ENCODE data around the gene RAB9A.

Gene RAB9A

DNA sequence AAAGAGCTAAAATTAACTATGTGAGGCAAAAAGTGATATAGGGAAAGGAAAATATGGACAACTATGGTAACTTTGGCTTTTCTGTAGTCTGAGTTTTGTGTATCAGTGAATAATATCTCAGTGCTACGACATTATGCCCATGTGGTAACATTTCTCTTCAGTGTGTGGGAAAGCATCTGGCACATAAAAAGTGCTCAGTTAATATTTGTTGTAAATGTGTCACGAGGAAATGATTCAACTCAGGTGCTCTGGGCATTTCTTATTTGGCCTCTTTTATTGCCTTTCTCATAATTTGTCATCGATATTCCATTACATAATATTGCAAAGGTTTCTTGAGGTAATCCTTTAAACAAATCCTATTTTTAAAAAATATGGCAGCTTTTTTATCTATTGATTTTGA lies 63.2 kb downstream of the RAB9A start:
- DNase-seq: no peak

DNA sequence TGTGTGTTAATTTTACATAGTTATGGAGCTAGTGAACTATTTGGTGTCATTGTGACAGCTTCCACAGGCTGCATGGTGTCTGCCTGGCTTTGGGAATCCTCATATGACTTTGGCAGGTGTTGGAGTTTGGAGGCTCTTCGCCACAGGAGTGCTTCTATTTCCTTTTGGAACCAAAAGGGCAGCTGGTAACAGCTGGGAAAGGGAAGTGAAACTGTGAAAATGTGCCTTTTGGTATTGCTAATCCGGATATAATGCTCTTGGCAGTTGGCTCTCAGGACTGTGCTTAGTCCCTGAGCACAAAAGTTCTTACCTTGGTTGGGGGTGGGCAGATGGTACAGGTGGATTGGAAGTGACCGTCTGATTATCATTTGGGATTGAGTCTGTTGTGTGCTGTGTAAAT lies 63.7 kb downstream of the RAB9A start:
- no peak for DNase-seq

DNA sequence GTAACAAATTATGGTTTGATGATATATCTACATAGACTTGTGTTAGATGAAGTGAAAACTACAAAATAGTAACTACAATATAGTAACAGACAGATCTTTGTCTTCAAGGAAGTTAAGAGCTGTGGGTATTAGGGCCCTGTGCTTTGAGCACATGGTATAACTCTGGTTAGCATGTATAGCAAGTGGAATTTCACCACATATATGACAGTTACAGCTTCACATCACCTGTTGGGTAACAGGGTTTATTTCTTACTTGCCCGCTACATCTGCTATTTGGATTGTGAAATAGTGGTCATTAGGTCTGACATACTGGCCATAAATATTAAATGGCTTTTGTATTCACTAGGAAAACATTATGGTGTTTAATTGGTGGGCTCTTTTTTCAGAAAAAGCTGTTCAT lies 65.8 kb downstream of the RAB9A start:
- no peak for DNase-seq

DNA sequence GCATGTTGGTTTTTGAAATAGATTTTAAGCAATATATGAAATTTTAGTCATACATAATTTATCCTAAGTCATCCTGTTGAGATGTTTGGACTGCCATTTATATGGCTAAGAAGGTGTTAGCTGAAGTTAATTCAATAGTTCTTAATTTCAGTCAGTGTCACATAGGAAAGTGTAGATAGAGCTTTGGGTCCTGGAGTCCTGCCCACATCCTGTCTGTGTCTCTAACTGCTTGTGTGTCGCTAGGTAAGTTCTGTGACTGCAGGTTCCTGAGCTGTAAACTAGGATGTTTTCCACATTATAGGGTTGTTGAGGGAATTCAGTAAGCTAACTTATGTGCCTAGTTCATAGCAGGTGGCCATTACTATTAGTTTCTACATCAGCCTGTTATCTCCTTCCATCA lies 66.3 kb downstream of the RAB9A start:
- no peak for DNase-seq

DNA sequence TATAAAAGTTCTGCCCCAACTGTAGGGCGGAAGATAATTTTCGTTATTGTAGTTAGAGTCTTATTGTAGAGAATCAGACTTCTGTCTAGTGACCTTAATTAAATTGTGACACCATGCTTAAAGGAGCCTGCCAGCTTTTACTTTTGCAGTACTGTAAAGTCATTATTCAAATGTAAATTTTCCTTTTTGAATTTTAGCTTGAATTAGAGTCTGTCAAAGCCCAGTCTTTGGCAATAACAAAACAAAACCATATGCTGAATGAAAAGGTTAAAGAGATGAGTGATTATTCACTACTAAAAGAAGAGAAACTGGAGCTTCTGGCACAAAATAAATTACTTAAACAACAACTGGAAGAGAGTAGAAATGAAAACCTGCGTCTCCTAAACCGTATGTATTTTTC lies 67.5 kb downstream of the RAB9A start:
- no peak for DNase-seq

DNA sequence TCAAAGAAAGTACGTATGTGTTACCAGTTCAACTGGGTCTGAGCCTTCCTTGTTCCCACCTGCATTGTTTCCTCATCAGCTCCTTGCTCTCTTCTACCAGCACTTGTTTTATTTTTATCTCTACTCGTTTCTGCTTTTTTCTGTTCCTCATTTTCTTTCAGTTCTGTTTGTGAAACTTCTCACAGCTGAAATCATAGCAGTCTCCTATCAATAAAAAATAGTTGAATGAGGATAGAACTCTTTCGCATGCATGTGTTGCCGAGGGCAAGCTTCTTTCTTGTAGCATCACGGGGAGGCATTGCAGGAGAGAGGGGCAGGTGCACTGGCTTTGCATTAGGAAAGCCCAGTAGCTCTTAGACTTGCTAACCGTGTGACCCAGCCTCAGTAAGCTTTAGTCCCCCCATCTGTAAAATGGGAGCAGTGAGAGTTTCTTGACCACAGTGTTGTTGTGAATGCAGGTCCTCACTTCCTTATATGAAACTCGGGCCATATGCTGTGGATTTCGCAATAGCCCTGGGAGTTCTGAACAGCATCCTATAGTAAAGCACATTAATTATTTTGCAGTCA lies 70.3 kb downstream of the RAB9A start:
- DNase-seq: no peak

Data from NCI-H1417 treated with DMSO at 0.1 percent for 48 hours (cell line).